Sigmoid colon (tissue), 7 donors: ENCODE data around the gene NLRP3. TPM values are rescaled to one million over a fixed set of nuclear protein-coding genes. Genes with fewer than 3 reads are reported as not detected.

Experiments used
- DNase-seq: peaks from one replicate; pipeline ENCODE4 v3.0.0-alpha.2; 2019
- H3K27ac ChIP-seq, 4 donors: fragments of 200-600 bp; sonication (generic); one replicate each; pipeline ENCODE4 v1.5.1; 2016 to 2019; ENCODE audit warnings: mild to moderate bottlenecking in 1 of 4
- H3K27me3 ChIP-seq, 3 donors: fragments of 200-600 bp; sonication (generic); one replicate each; pipeline ENCODE4 v1.5.1; 2019; ENCODE audit warnings: mild to moderate bottlenecking in 1 of 3
- H3K36me3 ChIP-seq, 4 donors: fragments of 200-600 bp; sonication (generic); one replicate each; pipeline ENCODE4 v1.5.1; 2016 to 2019
- H3K4me1 ChIP-seq, 4 donors: fragments of 200-600 bp; sonication (generic); one replicate each; pipeline ENCODE4 v1.5.1; 2017 to 2019
- H3K4me3 ChIP-seq, 4 donors: fragments of 200-600 bp; sonication (generic); one replicate each; pipeline ENCODE4 v1.5.1; 2017 to 2019; ENCODE audit warnings: mild to moderate bottlenecking in 2 of 4, moderate library complexity in 1 of 4
- H3K9me3 ChIP-seq, 4 donors: fragments of 200-600 bp in 3 of 4; sonication (generic) in 3 of 4; one replicate each; pipeline versions ENCODE4 v1.5.1 to v1.6.1; 2013 to 2019
- EP300 ChIP-seq, 4 donors: sonication (generic); formaldehyde crosslinking; IDR thresholded peaks; one replicate each; pipeline ENCODE4 v1.6.1; 2017; ENCODE audit warnings: antibody characterized with exemption in 4 of 4
- POLR2A ChIP-seq, 2 donors: fragments of 450-650 bp; IDR thresholded peaks; one replicate each; pipeline ENCODE4 v1.6.1; 2016; ENCODE audit warnings: antibody characterized with exemption in 2 of 2, mild to moderate bottlenecking in 2 of 2, moderate library complexity in 2 of 2
- POLR2AphosphoS5 ChIP-seq, 4 donors: sonication (generic); formaldehyde crosslinking; IDR thresholded peaks; one replicate each; pipeline ENCODE4 v1.6.1; 2017; ENCODE audit warnings: antibody characterized with exemption in 4 of 4
- WGBS, 2 donors: extraction: QIAGEN DNeasy Blood & Tissue Kit; methylation state at CpG; one replicate each; pipeline ENCODE4 v1.1.7; 2013; 5-methylcytosine and 5-hydroxymethylcytosine counted together
- intact Hi-C: fragments of 100-400 bp; cut with DNase I; formaldehyde crosslinking; loops from one replicate; pipeline ENCODE4 v1.15.1; 2023
- polyA plus RNA-seq, 3 donors: library from polyadenylated mRNA; stranded (reverse); fragments of 200-250 nt; gene quantifications; one replicate each; pipeline ENCODE4 v1.2.3, GENCODE V29; 2013
- total RNA-seq, 4 donors: library from RNA; depleted of rRNA; stranded (reverse); fragments of >200 nt; gene quantifications; one replicate each; pipeline ENCODE4 v1.1.0, GENCODE V29; 2016
- TF ChIP-seq, protein P1 (sequence below), 4 experiments: fragments of 450-650 bp in 3 of 4; fragments of 200-600 bp in 1 of 4; IDR thresholded peaks; one replicate each; pipeline ENCODE4 v1.5.1; 2016 to 2019; ENCODE audit warnings: antibody characterized with exemption in 4 of 4, mild to moderate bottlenecking in 3 of 4, moderate library complexity in 2 of 4
- donor health status: healthy with polysubstance abuse.
- donor health status: Bipolar disorder and iron deficiency.
- donor health status: healthy.

The NLRP3 gene
- total and polyA plus RNA-seq, 7 donors, result 1.1 to 3.3 (median 2.8) TPM

DNA sequence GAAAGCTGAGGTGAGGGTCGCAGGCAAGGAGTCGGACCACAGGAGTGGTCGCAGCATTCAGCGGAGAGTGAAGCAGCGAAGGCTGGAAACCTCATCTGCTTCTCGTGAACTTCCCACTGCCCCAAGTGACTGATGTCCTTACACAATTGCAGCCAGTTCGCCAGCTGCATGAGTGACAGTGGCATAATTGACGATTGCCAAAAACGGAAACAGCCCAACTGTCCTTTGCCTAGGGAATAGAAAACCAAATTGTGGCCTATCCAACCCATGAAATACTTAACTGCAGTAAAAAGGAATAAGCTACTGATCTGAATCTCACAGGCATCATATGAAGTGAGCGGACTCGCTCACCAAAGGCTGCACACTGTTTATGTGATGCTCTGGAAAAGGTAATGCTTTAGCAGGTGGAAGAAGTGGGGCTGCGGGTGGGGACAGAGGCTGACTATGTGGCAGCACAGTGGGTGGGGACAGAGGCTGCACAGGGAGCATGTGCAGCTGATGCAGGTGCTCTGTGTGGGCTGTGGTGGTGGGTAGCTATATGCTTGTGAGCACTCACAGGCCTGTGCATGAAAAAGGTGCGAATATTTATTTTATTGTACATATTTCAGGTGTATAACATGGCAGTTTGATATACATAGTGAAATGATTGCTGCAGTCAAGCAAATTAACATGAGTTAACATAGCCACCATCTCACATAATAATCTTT, 4.2 kb upstream of the NLRP3 start:
- H3K4me1 ChIP-seq, result no peaks in the 10 kb centered on the region
- H3K36me3 ChIP-seq, result no peaks in the 10 kb centered on the region
- no peaks in the 10 kb centered on the region for H3K9me3 ChIP-seq
- peak in 1 of 4 donors; percentile 28 for TF ChIP-seq POLR2AphosphoS5 (IDR thresholded peaks at IDR 0.05)
- no peak for TF ChIP-seq POLR2A (IDR thresholded peaks at IDR 0.05)
- H3K4me3 ChIP-seq, result no peak overlapping the region
- no peak overlapping the region for H3K27ac ChIP-seq
- no peaks in the 10 kb centered on the region for H3K27me3 ChIP-seq
- 71 to 84% methylated on average over 13 of the region's 13 CpGs for WGBS, 2 donors
- intact Hi-C loops, result no loop called here
- no peak for DNase-seq

DNA sequence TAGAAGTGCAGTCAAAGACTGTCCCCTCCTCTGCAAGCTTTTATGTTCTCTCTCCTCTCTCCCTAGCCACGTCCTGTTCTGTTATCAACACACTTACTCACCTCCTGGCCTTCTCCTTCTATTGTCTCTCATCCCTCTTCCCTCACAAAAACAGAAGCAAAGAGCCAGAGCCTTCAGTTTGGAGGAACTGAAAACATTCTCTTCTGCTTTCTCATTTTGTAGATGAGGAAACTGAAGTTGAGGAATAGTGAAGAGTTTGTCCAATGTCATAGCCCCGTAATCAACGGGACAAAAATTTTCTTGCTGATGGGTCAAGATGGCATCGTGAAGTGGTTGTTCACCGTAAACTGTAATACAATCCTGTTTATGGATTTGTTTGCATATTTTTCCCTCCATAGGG, 1.9 kb downstream of the NLRP3 start:
- Histone ChIP-seq H3K9me3 (no peaks in the 10 kb centered on the region), H3K27me3 (no peaks in the 10 kb centered on the region), H3K36me3 (no peaks in the 10 kb centered on the region), H3K27ac (no peak overlapping the region), H3K4me1 (no peaks in the 10 kb centered on the region), H3K4me3 (no peak overlapping the region)
- TF ChIP-seq POLR2A (IDR thresholded peaks at IDR 0.05), result no peak
- TF ChIP-seq, protein P1, sequence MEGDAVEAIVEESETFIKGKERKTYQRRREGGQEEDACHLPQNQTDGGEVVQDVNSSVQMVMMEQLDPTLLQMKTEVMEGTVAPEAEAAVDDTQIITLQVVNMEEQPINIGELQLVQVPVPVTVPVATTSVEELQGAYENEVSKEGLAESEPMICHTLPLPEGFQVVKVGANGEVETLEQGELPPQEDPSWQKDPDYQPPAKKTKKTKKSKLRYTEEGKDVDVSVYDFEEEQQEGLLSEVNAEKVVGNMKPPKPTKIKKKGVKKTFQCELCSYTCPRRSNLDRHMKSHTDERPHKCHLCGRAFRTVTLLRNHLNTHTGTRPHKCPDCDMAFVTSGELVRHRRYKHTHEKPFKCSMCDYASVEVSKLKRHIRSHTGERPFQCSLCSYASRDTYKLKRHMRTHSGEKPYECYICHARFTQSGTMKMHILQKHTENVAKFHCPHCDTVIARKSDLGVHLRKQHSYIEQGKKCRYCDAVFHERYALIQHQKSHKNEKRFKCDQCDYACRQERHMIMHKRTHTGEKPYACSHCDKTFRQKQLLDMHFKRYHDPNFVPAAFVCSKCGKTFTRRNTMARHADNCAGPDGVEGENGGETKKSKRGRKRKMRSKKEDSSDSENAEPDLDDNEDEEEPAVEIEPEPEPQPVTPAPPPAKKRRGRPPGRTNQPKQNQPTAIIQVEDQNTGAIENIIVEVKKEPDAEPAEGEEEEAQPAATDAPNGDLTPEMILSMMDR (IDR thresholded peaks at IDR 0.05), result no peak
- no peak for TF ChIP-seq EP300 (IDR thresholded peaks at IDR 0.05)
- peak in 2 of 4 donors; percentile 25 to 62 for TF ChIP-seq POLR2AphosphoS5 (IDR thresholded peaks at IDR 0.05)
- DNase-seq, result no peak
- WGBS, 2 donors, result 77 to 84% methylated on average over 5 of the region's 5 CpGs
- intact Hi-C loops, result no loop called here

DNA sequence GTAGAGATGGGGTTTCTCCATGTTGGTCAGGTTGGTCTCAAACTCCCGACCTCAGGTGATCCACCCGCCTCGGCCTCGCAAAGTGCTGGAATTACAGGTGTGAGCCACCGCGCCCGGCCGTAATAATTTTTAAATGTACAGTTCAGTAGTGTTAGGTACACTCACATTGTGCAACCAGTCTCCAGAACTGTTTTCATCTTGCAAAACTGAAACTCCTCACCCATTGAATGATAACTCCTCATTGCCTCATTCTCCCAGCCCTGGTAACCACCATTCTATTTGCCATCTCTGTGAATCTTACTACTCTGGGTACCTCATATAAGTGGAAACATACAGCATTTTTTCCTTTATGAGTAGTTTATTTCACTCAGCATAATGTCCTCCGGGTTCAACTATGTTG, 3.4 kb downstream of the NLRP3 start:
- Histone ChIP-seq H3K36me3 (no peaks in the 10 kb centered on the region), H3K9me3 (no peaks in the 10 kb centered on the region), H3K27ac (no peak overlapping the region), H3K4me1 (no peaks in the 10 kb centered on the region), H3K27me3 (no peaks in the 10 kb centered on the region), H3K4me3 (no peak overlapping the region)
- intact Hi-C loops, result no loop called here
- TF ChIP-seq, protein P1 (IDR thresholded peaks at IDR 0.05), result no peak
- TF ChIP-seq POLR2A (IDR thresholded peaks at IDR 0.05), result no peak
- no peak for TF ChIP-seq EP300 (IDR thresholded peaks at IDR 0.05)
- 74 to 87% methylated on average over 9 of the region's 9 CpGs for WGBS, 2 donors
- DNase-seq, result no peak

DNA sequence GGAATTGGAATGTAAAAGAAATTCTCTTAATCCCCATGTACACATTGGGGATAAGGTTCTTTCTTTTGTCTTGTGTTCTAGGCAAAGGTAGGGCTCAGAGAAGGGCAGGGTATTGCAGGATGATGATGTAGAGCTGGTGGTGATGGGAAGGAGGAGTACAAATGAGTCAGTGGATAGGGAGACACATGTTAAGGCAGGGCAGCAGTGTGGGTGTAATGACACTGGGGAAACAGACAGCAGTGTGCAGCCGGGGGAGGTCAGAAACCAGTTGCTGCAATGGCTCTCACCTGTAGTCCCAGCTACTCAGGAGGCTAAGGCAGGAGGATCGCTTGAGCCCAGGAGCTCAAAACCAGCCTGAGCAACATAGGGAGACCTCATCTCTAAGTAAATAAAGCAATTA, 5.1 kb downstream of the NLRP3 start:
- Histone ChIP-seq H3K9me3 (no peaks in the 10 kb centered on the region), H3K36me3 (no peaks in the 10 kb centered on the region), H3K27me3 (no peaks in the 10 kb centered on the region), H3K4me1 (no peaks in the 10 kb centered on the region), H3K4me3 (no peak overlapping the region), H3K27ac (no peak overlapping the region)
- DNase-seq, result no peak
- WGBS, 2 donors, result 83 to 92% methylated on average over 2 of the region's 2 CpGs
- no peak for TF ChIP-seq POLR2A (IDR thresholded peaks at IDR 0.05)
- no peak for TF ChIP-seq POLR2AphosphoS5 (IDR thresholded peaks at IDR 0.05)
- no peak for TF ChIP-seq EP300 (IDR thresholded peaks at IDR 0.05)
- TF ChIP-seq, protein P1 (IDR thresholded peaks at IDR 0.05), result no peak
- intact Hi-C loops, result no loop called here

DNA sequence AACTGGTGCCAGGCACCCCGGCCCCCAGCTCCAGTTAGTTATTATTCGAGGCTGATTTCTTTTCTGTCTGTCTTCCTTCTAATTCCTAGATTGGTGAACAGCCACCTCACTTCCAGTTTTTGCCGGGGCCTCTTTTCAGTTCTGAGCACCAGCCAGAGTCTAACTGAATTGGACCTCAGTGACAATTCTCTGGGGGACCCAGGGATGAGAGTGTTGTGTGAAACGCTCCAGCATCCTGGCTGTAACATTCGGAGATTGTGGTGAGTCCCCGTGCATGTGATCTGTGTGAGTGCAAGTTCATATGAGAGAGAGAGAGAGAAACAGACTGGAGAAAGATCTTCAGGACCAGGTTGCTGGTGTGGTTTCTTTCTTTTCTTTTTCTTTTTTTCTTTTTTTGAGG, 13.5 kb downstream of the NLRP3 start:
- Histone ChIP-seq H3K27me3 (no peaks in the 10 kb centered on the region), H3K27ac (no peak overlapping the region), H3K4me3 (no peak overlapping the region), H3K4me1 (no peaks in the 10 kb centered on the region), H3K9me3 (no peaks in the 10 kb centered on the region), H3K36me3 (no peaks in the 10 kb centered on the region)
- WGBS, 2 donors, result 84 to 86% methylated on average over 6 of the region's 6 CpGs
- intact Hi-C loops, result no loop called here
- TF ChIP-seq POLR2A (IDR thresholded peaks at IDR 0.05) (no peak), POLR2AphosphoS5 (IDR thresholded peaks at IDR 0.05) (no peak), EP300 (IDR thresholded peaks at IDR 0.05) (no peak)
- TF ChIP-seq, protein P1 (IDR thresholded peaks at IDR 0.05), result no peak
- no peak for DNase-seq
